ENCODE results near the gene HTT.
A peak's percentile ranks its signal among the peaks of the same experiment; 100 is the strongest.

HTT gene

DNA sequence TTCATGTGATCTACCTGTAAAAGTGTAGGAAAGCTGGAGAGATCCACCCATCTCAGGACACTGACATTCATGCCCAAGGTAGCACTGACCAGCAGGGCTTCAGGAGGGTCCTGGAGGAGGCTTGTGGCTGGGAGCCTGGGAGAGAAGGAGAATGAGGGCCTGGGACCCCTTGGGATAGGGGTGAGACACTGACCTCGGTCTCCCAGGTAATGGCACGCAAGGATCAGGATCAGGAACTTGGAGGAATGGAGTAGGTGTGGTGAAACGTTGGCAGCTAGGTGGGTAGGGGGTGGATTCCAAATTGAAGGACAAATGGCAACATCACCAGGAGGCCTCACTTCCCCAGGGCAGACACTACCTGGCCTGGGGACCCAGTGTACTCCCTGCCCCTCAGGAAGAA, 206.0 kb downstream of the HTT start:
- no peak for DNase-seq

DNA sequence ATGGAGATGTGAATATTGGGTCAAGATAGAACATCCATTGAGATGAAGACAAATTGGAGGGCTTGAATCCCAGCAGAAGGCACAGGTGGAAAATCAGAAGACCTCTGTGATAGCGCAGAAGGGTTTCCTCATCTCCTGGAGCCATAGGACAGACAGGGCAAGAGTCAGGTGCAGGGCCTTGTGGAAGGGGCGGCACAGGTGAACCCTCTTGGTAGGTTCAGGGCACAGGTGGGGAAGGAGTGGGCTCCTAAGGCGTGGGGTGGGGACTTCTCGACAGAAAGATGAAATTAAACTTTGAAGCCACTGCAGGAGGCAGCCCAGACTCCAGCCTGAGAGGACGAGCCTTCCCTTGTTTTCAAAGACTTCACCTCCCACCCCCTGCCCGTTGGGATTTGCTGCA, 209.0 kb downstream of the HTT start:
- no peak for DNase-seq

DNA sequence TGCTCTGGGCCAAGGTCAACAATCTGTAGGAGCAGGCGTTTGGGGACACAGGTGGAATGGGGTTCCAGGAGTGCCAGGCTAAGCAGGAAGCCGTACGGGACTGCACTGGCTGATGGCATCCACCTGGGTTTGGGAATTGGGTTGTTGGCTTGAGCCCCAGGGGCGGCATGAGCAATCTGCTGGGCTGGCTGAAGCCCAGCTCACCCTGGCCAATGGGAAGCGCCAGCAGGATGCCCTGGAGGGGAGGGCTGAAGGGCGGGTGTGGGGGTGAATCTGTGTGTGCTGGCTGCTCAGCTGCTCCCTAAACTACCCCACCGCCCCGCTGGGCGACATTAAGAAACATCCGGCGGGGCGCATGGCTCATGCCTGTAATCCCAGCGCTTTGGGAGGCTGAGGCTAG, 209.4 kb downstream of the HTT start:
- no peak for DNase-seq

DNA sequence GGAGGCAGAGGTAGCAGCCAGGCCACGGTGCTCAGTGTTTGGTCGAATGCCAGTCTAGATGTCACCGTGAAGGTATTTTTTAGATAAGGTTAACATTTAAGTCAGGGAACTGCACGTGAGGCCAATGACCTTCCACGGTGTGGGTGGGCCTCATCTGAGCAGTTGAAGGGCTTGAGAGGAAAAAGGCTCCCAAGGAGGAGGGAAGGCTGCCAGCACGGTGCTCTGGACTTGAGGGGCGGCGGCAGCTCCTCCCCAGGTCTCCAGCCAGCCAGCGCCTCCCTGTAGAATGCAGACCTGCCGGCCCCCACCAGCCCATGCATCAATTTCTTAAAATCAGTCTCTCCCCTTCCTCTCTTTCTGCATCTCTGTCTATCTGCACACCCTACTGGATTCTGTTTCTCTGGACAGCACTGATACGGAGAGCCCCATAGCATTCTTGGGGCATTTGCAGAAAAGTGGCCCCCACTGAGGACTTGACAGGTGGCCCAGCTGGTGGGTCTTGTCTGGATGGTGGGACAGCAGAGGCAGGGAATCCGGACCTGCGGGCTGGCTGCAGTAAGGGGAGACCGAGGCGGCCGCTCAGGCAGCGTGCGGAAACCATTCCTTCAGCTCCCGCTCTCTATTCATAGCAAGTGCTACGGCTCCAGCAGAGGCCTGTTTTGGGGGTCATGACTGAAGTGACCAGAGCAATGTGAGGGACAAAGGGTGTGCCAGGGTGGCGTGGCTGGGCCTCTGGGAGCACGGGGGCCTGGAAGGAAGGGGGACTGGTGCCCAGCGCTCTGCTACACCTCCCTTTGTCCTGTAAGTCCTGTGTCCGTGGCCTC, 210.5 kb downstream of the HTT start:
- DNase-seq: no peak

DNA sequence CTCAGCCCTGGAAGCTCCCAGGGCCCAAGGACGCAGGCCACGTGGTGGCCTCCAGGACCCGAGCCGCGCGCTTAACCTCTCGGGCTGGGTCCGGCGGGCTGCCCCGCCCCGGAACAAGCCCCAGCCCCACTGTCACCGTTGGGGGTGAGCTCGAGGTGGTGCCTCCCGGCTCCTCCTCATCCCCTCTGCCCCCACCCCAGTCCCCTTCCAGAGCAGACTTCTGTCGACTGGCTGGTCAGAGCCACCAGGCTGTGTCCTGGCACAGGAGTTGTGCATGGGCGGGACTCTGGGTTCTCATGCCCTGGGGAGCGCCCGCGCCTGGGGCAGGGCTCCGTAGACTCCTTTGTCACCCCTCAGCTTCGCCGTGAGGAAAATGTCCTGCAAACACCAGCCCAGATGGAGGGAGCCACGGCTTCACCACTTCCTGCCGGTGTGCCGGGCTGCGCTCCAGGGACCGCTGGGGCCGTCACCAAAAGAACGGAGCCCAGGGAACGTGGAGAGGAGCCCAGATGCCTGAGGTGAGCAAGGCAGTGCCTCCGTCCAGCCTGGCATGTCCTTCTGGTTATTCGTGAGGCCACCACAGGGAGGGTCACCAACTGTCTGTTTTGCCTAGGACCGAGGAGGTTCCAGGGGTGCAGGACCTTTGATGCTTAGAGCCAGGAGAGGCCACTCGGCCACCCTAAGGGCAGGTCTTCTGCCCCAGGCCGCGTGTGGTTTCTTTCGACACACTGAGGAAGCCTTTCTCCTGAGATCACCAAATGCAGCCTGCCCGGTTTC, 211.3 kb downstream of the HTT start:
- DNase-seq: no peak

DNA sequence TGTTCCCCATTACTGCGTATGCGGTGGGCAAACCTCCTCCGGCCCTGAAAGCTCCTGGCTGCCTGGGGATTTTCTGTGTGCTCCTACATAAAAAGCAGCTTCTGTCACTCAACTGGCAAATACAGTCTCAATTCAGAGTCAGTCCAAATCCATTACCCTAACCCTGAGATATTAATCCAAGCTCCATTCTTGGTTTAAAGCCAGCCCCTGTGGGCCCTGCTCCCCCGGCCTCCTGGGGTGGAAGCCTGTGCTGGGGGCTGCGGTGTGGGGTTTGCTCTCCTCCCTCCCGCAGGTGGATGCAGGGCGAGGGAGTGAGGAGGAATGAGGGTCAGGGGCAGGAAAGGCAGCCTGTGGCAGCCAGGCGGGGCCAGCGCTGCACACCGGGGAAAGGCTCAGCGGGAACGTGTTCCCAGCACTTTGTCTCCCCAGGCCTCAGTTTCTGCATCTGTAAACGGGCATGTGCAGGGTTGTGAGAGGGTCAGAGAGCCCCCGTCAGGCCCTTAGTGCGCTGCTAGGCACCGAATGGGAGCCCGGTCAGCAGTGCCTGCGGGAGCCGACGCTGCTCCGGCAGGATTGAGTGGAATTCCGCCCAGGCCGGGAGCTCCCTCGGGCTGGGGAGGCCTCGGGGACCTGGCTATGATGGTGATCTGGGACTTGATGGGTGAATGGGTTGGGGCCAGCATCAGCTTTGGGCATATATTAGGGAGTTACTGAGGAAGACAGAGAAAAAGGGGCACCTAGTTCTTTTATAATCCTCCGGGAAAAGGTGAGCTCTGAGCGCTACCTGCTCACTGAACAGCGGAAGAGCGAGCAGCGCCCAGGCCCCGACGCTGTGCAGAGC, 212.1 kb downstream of the HTT start:
- DNase-seq: no peak

DNA sequence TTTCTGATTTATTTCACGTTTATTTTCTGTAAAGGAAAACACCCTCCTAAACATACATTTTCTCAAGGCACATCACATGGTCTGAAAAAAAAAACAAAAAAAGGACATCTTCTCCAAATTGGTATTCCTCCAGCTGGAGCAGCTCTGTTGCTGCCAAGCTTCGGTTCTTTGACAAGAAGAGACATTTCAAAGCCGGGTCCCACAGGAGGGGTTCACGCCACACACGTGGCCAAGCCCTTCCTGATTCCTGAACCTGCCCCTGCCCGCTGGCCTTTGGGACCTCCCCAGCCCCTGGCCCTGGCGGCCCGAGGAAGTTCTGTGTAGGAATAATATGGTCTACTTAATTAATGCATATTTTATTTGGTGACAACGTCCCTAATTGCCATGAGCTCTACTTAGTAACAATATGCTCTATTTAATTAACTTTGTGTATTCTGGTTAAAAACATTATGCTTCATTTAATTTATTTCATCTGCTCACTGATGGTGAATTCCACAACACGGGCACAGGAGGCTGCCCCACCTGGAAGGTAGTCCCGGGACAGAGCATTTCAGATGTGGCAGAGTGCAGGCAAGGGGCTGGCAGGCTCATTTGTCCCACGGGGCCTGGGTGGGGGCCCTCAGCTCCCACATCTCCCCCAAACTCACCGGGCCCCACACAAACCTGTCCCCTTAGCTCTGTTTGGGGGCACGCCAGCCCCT, 212.9 kb downstream of the HTT start:
- DNase-seq: no peak

DNA sequence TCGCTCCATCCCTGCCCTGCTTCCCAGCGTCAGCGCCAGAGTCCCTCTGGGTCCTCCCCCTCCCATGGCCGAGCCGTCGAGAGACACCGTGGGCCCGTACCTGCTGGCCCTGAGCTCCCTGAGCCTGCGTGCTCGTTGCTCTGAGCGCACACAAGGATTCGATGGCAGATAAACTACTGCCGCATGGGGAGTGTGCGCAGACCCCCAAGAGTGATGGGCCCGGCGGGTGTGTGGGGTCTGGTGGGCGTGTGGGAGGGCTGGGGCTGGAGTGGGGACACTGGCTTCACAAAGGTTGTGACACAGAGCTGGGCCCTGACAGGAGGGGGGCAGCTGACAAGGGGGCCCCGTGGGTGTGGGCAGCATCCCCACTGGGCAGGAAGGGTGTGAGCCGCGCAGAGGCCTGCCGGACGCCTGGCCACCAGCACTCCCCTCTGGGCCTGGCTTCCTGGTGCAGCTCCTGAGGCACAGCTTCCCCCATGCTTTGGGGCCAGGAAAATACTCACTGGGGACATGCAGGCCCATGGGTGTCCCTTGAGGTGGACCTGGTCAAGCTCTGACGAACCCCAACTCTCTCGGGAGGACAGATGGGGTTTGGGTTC, 213.6 kb downstream of the HTT start:
- no peak for DNase-seq

DNA sequence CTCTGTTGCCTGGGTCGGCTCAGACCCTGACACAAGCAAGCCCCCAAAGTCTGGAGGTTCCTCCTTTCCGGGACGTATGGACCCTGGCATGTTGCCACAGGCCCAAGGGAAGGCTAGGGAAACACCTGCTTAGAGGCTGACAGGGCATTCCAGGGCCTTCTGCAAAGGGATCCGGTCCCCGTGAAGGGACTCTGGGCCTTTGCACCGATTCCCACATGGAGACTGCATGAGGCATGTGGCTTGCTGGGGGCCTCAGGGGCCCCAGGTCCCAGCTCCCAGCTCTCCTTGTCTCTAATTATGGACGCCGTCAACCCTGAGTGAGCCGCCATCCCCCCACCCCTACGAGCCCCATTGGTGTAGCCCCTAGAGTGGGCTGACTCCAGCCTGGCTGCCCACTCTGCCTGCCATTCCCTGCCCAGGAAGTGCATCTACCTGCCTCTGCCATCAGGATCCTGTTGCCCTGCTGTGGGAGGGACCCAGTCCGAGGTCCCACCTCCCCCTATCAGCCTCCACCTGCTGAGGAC, 214.2 kb downstream of the HTT start:
- DNase-seq: no peak

DNA sequence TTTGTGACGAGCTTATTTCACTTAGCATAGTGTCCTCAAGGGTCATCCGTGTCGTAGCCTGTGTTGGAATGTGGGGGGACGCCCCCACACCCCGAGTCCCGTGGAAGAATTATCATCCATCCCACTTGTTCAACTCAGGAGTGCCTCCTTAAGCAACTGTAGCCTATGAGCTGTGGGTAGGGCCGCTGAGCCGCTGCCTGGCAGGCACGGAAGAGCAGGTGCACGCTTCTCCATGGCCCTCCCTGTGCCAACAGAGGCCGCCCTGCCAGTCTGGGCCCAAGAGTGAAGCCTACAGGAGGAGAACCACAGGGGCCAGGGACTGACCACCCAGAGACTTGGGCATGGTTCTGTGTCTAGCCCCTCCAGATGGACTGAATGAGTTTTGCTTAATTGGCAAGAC, 216.0 kb downstream of the HTT start:
- DNase-seq: no peak

DNA sequence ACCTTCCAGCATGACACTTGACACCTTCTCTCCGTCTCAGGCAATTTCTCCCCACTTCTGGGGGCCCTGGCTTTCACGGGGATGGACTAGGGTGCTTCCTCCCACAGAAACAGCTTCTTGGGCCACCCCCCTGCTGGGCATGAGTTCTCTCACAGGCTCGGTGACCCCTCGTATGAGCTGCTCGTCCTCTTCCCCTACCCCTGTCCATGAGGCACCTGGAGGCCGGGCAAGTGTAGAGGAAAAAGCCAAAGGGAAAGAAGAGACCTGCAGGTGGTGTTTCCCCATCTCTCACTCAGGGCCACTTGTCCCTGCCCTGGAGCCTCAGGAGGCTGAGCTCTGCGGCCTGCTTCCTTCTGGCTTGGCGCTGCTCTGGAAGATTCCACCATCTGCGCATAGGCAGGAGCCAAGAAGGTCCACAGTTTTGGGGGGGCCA, 216.4 kb downstream of the HTT start:
- no peak for DNase-seq

DNA sequence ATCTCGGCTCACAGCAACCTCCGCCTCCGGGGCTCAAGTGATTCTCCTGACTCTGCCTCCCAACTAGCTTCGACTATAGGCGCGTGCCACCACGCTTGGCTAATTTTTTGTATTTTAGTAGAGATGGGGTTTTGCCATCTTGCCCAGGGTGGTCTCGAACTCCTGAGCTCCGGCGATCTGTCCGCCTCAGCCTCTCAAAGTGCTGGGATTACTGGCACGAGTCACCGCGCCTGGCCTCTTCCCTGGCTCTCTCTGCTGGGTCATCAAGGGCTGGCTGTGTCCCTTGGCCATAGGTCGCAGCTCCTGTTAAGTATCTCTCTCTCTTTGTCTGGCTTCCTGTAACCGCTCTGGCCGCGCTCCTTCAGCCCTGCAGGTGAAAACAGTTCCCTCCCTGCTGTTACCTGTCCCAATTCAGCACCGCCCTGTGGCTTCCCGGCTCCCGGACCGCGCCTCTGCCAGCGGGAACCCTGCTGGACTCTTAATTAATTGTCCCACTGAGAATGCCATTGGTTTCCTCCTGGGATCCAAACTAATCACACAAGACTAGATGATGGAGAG, 217.0 kb downstream of the HTT start:
- DNase-seq: no peak

DNA sequence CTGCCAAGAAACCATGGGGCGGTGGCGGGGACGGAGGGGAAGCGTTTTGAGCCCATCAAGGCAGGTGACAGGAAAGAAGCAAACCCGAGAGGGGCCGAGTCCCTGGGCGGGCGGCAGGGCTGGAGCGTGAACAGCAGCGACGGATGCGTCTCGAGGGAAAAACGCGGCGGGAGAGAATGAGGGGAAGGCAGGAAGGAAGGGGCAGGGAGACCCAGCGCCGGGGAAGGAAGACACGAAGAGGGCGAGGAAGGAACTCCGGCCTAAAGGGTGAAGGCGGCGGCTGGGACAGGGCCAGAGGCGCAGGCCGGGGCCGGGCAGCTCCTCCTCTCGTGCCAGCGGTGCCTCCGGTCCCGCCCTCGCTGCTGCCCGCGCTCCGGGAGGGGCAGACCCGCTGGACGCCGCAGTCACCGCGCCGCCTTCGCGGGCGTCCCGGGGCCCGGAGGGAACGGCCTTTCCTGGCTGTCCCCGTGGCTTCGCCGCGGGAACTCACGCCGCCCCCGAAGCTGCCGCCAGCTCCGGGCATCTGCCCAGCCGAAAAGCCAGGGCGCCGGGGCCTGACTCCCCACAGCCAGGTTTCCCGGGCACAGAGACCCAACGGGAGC, 217.6 kb downstream of the HTT start:
- DNase-seq: no peak

DNA sequence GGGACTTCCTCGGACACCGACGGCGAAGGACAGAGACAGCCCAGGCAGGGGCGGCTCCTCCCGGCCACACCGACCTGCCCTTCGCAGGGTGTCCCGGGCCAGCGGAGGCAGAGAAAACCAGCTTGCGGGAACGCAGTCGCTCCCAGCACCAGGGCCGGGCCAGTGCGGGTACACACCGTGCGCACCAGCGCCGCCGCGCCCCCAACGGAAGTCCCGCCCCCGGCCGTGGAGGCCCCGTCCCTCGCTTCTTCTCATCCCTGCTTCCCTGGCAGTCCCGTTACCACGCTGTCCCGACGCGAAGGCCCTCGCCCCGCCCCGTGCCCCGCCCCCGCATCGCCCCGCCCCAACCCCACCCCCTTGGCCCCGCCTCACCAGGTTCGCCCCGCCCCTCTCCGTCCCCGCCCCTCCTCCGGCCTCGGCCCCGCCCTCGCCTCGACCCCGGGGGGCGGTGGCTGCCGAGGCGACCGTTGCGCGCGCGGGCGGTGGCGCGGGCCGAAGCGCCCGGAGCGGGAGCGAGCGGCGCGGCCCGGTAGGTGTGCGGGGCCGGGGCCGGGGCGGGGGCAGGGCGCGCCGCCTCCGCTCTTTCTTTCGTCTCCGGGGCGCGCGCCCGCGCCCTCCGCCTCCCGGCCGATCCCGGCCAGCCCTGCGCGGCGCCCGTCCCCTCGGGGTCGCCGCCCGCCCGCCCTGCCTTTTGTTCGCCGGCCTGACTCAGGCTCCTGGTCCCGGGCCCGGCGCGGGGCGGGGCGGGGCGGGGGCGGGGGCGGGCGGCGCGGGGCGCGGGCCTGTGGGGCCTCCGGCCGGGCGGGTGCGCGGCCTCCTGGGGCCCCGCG, 218.3 kb downstream of the HTT start, which contains the start of gene RGS12:
Gene RGS12, plus strand, starts transcription at position 451 of the 830 bp plus-strand sequence. CDS start 23,150 bp downstream, outside the sequence.
- peak; percentile 71 for DNase-seq

Data from activated gamma-delta T cell treated with Interleukin-2 at 50 U/mL for 16 hours (primary cell).